ENCODE measurements around the gene KCNK5. TPM values are rescaled to one million over a fixed set of nuclear protein-coding genes. Genes with fewer than 3 reads are reported as not detected.

The KCNK5 gene
- total and polyA plus RNA-seq, 2 experiments from 2014 or later = 0.21 to 0.27 TPM

DNA sequence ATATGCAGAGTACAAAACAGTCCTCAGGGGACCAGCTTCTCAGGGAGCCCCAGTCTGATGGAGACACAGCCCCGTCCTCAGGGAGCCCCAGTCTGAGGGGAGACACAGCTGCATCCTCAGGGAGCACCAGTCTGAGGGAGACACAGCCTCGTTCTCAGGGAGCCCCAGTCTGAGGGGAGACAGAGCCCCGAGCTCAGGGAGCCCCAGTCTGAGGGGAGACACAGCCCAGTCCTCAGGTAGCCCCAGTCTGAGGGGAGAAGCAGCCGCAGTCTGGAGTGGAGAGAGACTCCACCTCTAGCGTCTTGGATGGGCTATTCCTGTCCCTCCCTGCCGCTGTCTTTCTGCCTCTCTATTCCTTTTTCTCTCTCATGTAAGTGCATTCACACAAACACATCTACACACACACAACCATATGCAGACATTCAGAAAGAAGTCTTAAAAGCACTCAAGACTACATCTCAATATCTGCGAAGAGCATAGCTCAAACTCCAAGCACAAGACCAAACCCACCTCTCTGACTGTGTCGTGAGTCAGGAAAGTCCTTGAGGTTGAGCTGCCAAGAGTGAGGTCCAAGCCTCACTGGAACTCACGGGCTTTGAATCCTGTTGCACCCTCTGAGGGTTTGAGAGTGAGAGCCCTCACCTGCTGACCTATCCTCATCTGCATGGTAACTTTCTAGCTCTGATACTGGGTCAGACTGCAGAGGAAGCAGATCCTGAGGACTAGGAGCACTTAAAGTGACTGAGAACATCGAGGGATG, 61.2 kb downstream of the KCNK5 start:
- no peak for DNase-seq (ENCODE audit: low read depth in 1 of 2, low spot score in 1 of 2)
- TF ChIP-seq, protein P1, sequence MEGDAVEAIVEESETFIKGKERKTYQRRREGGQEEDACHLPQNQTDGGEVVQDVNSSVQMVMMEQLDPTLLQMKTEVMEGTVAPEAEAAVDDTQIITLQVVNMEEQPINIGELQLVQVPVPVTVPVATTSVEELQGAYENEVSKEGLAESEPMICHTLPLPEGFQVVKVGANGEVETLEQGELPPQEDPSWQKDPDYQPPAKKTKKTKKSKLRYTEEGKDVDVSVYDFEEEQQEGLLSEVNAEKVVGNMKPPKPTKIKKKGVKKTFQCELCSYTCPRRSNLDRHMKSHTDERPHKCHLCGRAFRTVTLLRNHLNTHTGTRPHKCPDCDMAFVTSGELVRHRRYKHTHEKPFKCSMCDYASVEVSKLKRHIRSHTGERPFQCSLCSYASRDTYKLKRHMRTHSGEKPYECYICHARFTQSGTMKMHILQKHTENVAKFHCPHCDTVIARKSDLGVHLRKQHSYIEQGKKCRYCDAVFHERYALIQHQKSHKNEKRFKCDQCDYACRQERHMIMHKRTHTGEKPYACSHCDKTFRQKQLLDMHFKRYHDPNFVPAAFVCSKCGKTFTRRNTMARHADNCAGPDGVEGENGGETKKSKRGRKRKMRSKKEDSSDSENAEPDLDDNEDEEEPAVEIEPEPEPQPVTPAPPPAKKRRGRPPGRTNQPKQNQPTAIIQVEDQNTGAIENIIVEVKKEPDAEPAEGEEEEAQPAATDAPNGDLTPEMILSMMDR (IDR thresholded peaks at IDR 0.05; ENCODE audit: low read depth, low read length) = no peak
- no peaks in the 10 kb centered on the region for H3K4me1 ChIP-seq (ENCODE audit: low read depth)
- no peaks in the 10 kb centered on the region for H3K9me3 ChIP-seq (ENCODE audit: low read depth)
- H3K4me3 ChIP-seq = no peak overlapping the region
- peaks cover 26% of the 10 kb centered on the region for H3K27me3 ChIP-seq
- no peak overlapping the region for H3K27ac ChIP-seq
- no peaks in the 10 kb centered on the region for H3K36me3 ChIP-seq

DNA sequence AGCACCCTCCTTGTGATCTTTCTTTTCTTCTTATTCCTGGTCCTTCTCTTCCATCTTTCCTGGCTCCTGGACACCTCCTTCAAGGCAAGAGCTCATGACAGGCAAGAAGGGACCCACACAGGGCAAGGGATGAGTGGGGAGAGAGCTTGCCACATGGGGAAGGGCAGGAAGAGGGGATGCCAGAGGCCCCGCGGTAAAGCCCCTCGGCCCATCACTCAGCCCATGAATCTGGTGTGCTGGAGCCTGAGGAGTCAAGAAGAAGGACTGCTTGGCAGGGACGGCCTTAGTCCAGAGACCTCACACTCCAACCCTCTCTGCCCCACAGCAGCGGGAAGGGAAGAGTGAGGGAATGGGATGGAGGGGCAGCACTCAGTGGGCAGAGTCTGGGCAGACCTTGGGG, 62.0 kb downstream of the KCNK5 start:
- TF ChIP-seq, protein P1 (IDR thresholded peaks at IDR 0.05; ENCODE audit: low read depth, low read length) = no peak
- H3K9me3 ChIP-seq (ENCODE audit: low read depth) = no peaks in the 10 kb centered on the region
- no peak overlapping the region for H3K4me3 ChIP-seq
- peaks cover 26% of the 10 kb centered on the region for H3K27me3 ChIP-seq
- no peaks in the 10 kb centered on the region for H3K4me1 ChIP-seq (ENCODE audit: low read depth)
- H3K36me3 ChIP-seq = no peaks in the 10 kb centered on the region
- DNase-seq (ENCODE audit: low read depth in 1 of 2, low spot score in 1 of 2) = no peak
- no peak overlapping the region for H3K27ac ChIP-seq

DNA sequence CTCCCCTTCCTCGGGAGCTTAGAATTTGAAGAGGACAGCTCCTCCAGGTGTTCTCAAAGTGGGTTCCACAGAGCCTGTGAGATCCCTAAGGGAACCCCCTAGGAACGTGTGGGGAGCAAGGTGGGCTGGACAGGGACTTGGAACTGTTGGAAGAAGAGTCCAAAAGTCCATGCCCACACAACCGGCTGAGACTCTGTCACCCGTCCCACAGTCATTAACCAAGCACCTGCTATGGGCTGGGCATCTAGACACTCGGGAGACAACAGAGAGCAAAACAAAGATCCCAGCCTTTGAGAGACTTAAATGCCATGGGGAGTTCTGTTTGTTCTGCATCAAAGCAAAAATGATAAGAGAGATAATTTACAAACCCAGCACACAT, 62.4 kb downstream of the KCNK5 start:
- Histone ChIP-seq H3K36me3 (no peaks in the 10 kb centered on the region), H3K27me3 (peaks cover 26% of the 10 kb centered on the region), H3K4me1 (ENCODE audit: low read depth) (no peaks in the 10 kb centered on the region), H3K4me3 (no peak overlapping the region), H3K9me3 (ENCODE audit: low read depth) (no peaks in the 10 kb centered on the region), H3K27ac (no peak overlapping the region)
- TF ChIP-seq, protein P1 (IDR thresholded peaks at IDR 0.05; ENCODE audit: low read depth, low read length) = no peak
- no peak for DNase-seq (ENCODE audit: low read depth in 1 of 2, low spot score in 1 of 2)

DNA sequence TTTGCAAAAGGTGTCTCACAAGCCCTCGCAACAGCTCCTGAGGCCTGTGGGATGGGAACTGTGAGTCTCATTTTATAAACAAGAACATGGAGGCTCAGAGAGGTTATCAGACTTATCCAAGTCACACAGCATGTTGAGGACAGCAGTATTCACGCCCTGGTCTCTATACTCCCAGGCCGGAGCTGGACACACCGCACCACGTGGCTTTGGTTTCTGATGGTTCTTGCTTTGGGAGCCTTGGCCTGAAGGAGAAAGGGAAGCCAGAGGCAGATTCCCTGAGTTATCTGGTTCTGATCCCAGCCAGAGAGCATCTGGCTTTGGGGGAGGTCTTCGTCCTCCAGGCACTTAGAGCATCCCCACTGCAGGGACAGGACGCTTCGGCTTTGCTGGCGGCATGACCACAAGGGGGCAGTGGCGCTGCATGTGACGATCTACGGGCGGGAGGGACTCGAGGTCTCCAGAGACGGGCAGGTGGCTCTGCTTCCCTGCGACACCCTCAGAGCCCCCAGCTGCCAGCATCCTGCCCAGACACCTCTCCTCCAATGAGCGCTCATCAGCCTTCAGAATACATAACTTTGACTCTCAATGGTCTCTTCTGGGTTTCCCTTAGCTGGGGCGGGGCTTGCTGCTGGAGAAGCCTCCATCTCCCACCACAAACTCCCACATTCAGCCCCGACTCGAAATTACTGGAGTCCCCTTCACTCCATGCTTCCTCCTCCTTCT, 62.9 kb downstream of the KCNK5 start:
- Histone ChIP-seq H3K9me3 (ENCODE audit: low read depth) (no peaks in the 10 kb centered on the region), H3K27me3 (peaks cover 26% of the 10 kb centered on the region), H3K36me3 (no peaks in the 10 kb centered on the region), H3K4me1 (ENCODE audit: low read depth) (no peaks in the 10 kb centered on the region), H3K27ac (no peak overlapping the region), H3K4me3 (no peak overlapping the region)
- peak; percentile 66 to 86 for DNase-seq (ENCODE audit: low read depth in 1 of 2, low spot score in 1 of 2)
- TF ChIP-seq, protein P1 (IDR thresholded peaks at IDR 0.05; ENCODE audit: low read depth, low read length) = peak; percentile 85

DNA sequence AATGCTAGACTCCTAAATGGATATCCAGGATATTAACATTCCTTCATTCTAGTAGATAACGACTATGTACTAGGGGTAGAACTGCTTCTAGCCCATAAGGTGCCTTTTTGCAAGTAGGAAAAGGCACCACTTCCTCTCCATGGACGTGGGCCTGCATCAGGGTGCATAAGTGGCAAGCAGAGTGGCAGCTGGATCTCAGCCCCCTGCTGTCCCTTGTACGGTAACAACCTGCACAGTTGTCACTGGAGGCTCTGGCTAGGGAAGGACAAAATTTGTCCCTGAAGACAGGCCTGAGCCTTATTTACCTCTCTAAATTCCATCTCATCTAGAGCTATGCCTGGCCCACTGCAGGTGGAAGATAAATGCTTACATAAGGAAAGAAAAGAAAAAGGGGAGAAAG, 71.8 kb downstream of the KCNK5 start:
- Histone ChIP-seq H3K4me1 (ENCODE audit: low read depth) (peaks cover 5% of the 10 kb centered on the region), H3K27me3 (no peaks in the 10 kb centered on the region), H3K27ac (no peak overlapping the region), H3K4me3 (no peak overlapping the region), H3K36me3 (no peaks in the 10 kb centered on the region), H3K9me3 (ENCODE audit: low read depth) (no peaks in the 10 kb centered on the region)
- TF ChIP-seq, protein P1 (IDR thresholded peaks at IDR 0.05; ENCODE audit: low read depth, low read length) = no peak
- peak in 1 of 2 donors; percentile 18 for DNase-seq (ENCODE audit: low read depth in 1 of 2, low spot score in 1 of 2)

Data from cardiac muscle cell (in vitro differentiated cells and primary cell).